VCaP (cell line): ENCODE results near the gene GGTA1.
"Not testable (repeated sequence)": the region's sequence is repeated elsewhere in the genome, so short reads cannot be mapped to it uniquely, and the experiment has no call there.

ENCODE experiments used
- H3K27ac ChIP-seq: fragments of 450-650 bp; 2 replicates; pipeline ENCODE4 v1.5.1; 2017
- CTCF ChIP-seq: fragments of 450-650 bp; conservative IDR thresholded peaks from 2 replicates; pipeline ENCODE4 v1.5.1; 2017; ENCODE audit warnings: mild to moderate bottlenecking, moderate library complexity

Gene GGTA1

GRCh38 chr9:121447321-121447834 is 52.3 kb downstream of the GGTA1 start:
- TF ChIP-seq CTCF = no peak
- H3K27ac ChIP-seq = no peak overlapping the region

GRCh38 chr9:121445986-121446385 is 53.7 kb downstream of the GGTA1 start:
- TF ChIP-seq CTCF = peak; percentile 45; the same call in 1 of the 2 replicates
- no peak overlapping the region for H3K27ac ChIP-seq

- TF ChIP-seq CTCF = no peak
- H3K27ac ChIP-seq = no peak overlapping the region
These were observed 55.7 kb downstream of the GGTA1 start for GRCh38 chr9:121443981-121444380.

- no peak for TF ChIP-seq CTCF
- no peak overlapping the region for H3K27ac ChIP-seq
These were observed 58.5 kb downstream of the GGTA1 start for GRCh38 chr9:121441165-121441564.

- no peak overlapping the region for H3K27ac ChIP-seq
- peak; percentile 74 for TF ChIP-seq CTCF
These were observed 59.7 kb downstream of the GGTA1 start for GRCh38 chr9:121439711-121440664.

- no peak overlapping the region for H3K27ac ChIP-seq
- no peak for TF ChIP-seq CTCF
These were observed 60.6 kb downstream of the GGTA1 start for GRCh38 chr9:121439016-121439415.

GRCh38 chr9:121437891-121438290 is 61.8 kb downstream of the GGTA1 start:
- no peak for TF ChIP-seq CTCF
- no peak overlapping the region for H3K27ac ChIP-seq

GRCh38 chr9:121437046-121437445 is 62.6 kb downstream of the GGTA1 start:
- not testable (repeated sequence) for H3K27ac ChIP-seq
